Astrocyte (in vitro differentiated cells and primary cell): ENCODE results near the gene IQCH.

Experiments used
- EZH2 ChIP-seq: IDR thresholded peaks from 2 replicates; pipeline ENCODE4 v1.6.1; 2012; ENCODE audit warnings: mild to moderate bottlenecking, low read length, inconsistent platforms; ENCODE audit not compliant: insufficient read depth
- TF ChIP-seq, protein P1 (sequence below): IDR thresholded peaks from 2 replicates; pipeline ENCODE4 v1.5.1; 2011; ENCODE audit warnings: low read depth, mild to moderate bottlenecking, inconsistent platforms, low read length, moderate library complexity; ENCODE audit not compliant: insufficient read depth

GRCh38 chr15:67472957-67473356 lies 218.4 kb downstream of the IQCH start:
- TF ChIP-seq, protein P1, sequence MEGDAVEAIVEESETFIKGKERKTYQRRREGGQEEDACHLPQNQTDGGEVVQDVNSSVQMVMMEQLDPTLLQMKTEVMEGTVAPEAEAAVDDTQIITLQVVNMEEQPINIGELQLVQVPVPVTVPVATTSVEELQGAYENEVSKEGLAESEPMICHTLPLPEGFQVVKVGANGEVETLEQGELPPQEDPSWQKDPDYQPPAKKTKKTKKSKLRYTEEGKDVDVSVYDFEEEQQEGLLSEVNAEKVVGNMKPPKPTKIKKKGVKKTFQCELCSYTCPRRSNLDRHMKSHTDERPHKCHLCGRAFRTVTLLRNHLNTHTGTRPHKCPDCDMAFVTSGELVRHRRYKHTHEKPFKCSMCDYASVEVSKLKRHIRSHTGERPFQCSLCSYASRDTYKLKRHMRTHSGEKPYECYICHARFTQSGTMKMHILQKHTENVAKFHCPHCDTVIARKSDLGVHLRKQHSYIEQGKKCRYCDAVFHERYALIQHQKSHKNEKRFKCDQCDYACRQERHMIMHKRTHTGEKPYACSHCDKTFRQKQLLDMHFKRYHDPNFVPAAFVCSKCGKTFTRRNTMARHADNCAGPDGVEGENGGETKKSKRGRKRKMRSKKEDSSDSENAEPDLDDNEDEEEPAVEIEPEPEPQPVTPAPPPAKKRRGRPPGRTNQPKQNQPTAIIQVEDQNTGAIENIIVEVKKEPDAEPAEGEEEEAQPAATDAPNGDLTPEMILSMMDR: no peak
- no peak for TF ChIP-seq EZH2
